Stimulated activated naive CD4-positive, alpha-beta T cell treated with Interleukin-2 at 50 U/mL for 16 hours (primary cell): ENCODE results near the gene NAA50.
A peak's percentile ranks its signal among the peaks of the same experiment; 100 is the strongest.

Source experiments
- DNase-seq: peaks from one replicate; lab custom pipeline; 2025; lab: John Stamatoyannopoulos, UW

NAA50 gene

GRCh38 chr3:113745756-113746547, at the start of gene NAA50:
Gene NAA50 (minus strand): TSS chr3:113746249. CDS start chr3:113745949, 300 bp downstream.
- DNase-seq: peak; percentile 91

- DNase-seq: no peak
Measured at GRCh38 chr3:113795693-113796092, 49.6 kb upstream of the NAA50 start.

- DNase-seq: no peak
Measured at GRCh38 chr3:113794526-113794925, 48.5 kb upstream of the NAA50 start.

GRCh38 chr3:113791381-113791780, 45.3 kb upstream of the NAA50 start:
- DNase-seq: no peak

GRCh38 chr3:113783980-113784379, 37.9 kb upstream of the NAA50 start:
- no peak for DNase-seq

- DNase-seq: no peak
Measured at GRCh38 chr3:113783463-113783862, 37.4 kb upstream of the NAA50 start.

- no peak for DNase-seq
Measured at GRCh38 chr3:113776564-113776963, 30.5 kb upstream of the NAA50 start.

- no peak for DNase-seq
Measured at GRCh38 chr3:113775516-113775915, 29.5 kb upstream of the NAA50 start.

GRCh38 chr3:113773381-113773780, 27.3 kb upstream of the NAA50 start:
- DNase-seq: no peak

GRCh38 chr3:113771993-113772392, 25.9 kb upstream of the NAA50 start:
- no peak for DNase-seq

- DNase-seq: no peak
Measured at GRCh38 chr3:113769551-113769950, 23.5 kb upstream of the NAA50 start.

GRCh38 chr3:113764698-113765097, 18.6 kb upstream of the NAA50 start:
- no peak for DNase-seq

- no peak for DNase-seq
Measured at GRCh38 chr3:113758389-113759024, 12.5 kb upstream of the NAA50 start.

- no peak for DNase-seq
Measured at GRCh38 chr3:113754494-113755159, 8.6 kb upstream of the NAA50 start.

GRCh38 chr3:113753376-113753985, 7.4 kb upstream of the NAA50 start:
- DNase-seq: no peak

GRCh38 chr3:113751141-113751540, 5.1 kb upstream of the NAA50 start:
- no peak for DNase-seq

GRCh38 chr3:113747283-113748046, 1.4 kb upstream of the NAA50 start:
- DNase-seq: peak; percentile 44

GRCh38 chr3:113746548-113747282, 666 bp upstream of the NAA50 start, which contains the start of gene ATP6V1A:
Gene ATP6V1A (plus strand): TSS chr3:113747035. CDS start chr3:113778754, 31,719 bp downstream.
- peak; percentile 83 for DNase-seq

GRCh38 chr3:113744941-113745755, 901 bp downstream of the NAA50 start:
- peak; percentile 83 for DNase-seq

GRCh38 chr3:113743006-113743630, 2.9 kb downstream of the NAA50 start:
- no peak for DNase-seq
